NCI-H1092 treated with DMSO at 0.1 percent for 48 hours (cell line): Measurements from ENCODE around the gene ZNF264.
A peak's percentile ranks its signal among the peaks of the same experiment; 100 is the strongest.
"Not testable (repeated sequence)": the region's sequence is repeated elsewhere in the genome, so short reads cannot be mapped to it uniquely, and the experiment has no call there.

ENCODE experiments used
- DNase-seq: peaks from one replicate; lab custom pipeline; 2025; lab: John Stamatoyannopoulos, UW

Gene ZNF264

GRCh38 chr19:57191141-57192076 is at the start of gene ZNF264:
Gene ZNF264 (plus strand): TSS chr19:57191500. CDS start chr19:57191914, 414 bp downstream.
- DNase-seq, result peak; percentile 79

DNA sequence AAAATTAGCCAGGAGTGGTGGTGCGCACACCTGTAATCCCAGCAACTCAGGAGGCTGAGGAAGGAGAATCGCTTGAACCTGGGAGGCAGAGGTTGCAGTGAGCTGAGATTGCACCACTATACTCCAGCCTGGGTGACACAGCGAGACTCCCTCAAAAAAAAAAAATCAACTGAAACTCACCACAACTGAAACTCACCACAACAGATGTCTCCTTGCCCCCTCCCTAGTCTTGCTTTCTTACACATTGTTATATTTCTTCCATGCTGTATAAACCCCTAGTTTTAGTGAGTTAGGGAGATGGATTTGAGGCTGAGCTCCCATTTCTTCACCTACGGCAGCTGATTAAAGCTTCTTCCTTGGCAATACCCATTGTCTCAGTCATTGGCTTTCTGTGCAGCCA is 49.6 kb upstream of the ZNF264 start:
- DNase-seq, result no peak

GRCh38 chr19:57152921-57153320 is 38.4 kb upstream of the ZNF264 start:
- DNase-seq, result no peak

GRCh38 chr19:57161985-57162539 is 29.2 kb upstream of the ZNF264 start:
- DNase-seq, result no peak

DNA sequence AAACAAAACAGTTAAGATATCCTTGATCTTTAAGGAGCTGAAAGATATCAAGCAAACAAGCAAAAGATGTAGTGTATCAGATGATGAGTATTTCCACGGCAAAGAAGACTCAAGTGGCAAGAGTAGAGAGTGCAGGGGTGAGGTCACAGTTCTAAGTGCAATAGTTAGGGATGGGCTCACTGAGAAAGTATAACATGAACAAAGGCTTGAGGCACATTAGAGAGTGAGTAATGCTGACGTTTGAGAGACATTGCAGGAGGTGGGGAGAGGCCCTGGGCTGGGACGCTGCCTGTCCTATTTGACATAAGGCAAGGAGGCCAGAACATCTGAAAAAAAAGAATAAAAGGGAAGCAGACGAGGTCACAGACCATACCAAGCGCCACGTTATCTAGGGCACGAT is 25.5 kb upstream of the ZNF264 start:
- no peak for DNase-seq

DNA sequence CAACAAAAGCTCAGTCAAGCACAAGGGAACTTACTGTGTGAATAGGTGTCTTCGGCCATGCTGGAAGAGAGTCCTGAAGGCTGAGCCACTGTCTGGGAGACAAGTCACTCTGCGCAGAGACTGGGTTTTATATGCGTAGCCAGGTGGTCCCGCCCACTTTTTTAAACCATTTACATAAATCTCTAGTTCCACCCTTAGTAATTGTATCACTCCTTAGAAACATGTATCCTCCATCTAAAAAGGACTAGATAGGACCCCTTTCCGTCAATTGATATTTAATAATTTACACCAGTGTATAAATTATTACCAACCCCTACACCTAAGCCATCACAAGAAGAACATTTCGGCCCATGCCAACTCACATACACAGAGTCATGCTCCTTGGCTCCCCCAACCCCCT is 23.9 kb upstream of the ZNF264 start, which contains the start of gene DUXA:
Gene DUXA (minus strand): TSS at position 101 of the 400 bp plus-strand sequence. CDS start 42 bp downstream, at position 59.
- DNase-seq, result no peak

GRCh38 chr19:57171551-57172081 is 19.7 kb upstream of the ZNF264 start:
- no peak for DNase-seq

DNA sequence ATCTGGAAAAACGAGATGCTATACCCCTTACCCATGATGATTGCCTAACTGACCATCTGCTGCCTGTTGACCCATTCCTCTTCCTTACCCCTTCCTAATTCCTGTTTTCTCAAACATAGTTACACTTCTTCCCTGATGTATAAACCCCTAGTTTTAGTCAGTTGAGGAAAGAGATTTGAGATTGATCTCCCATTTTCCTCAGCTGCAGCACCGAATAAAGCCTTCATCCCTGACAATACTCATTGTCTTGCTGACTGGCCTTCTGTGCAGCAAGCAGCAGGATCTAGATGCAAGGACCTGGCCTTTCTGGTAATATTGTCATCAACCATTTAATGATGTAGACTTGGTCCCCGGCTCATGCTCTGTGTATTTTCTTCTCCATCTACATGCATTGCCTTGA is 999 bp upstream of the ZNF264 start:
- DNase-seq, result no peak

GRCh38 chr19:57192077-57192420 is 749 bp downstream of the ZNF264 start:
- peak; percentile 1 for DNase-seq

- no peak for DNase-seq
These were observed 1.7 kb downstream of the ZNF264 start for GRCh38 chr19:57192993-57193392.

DNA sequence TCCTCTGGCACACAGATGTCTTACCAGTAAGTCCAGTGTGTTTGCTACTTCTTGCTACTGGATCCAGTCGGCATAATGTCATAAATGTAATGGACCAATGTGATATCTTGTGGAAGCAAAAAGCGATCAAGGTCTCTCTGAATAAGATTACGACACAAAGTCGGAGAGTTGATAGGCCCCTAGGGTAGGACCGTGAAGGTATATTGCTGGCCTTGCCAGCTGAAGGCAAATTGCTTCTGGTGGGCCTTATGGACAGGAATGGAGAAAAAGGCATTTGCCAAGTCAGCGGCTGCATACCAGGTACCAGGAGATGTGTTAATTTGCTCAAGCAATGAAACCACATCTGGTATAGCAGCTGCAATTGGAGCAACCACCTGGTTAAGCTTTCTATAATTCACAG is 6.6 kb downstream of the ZNF264 start:
- DNase-seq, result not testable (repeated sequence)

DNA sequence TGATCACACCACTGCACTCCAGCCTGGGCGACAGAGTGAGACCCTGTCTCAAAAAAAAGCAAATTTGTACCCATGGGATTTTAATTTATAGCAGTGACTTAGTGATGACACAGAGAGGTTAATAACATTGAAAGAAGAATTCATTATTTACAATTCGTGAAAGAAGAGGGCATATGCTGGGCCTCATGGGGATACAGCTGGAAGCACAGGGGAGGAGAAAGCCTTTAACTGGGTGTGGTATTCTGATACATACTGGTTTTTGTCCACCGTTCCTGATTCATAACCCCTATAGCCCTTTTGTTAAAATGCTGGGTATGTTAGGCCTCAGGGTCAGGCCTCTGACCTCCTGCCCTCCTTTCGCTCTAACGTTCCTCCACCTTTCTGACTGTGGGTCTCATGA is 10.9 kb downstream of the ZNF264 start:
- DNase-seq, result no peak

- no peak for DNase-seq
These were observed 19.1 kb downstream of the ZNF264 start for GRCh38 chr19:57210381-57210780.

DNA sequence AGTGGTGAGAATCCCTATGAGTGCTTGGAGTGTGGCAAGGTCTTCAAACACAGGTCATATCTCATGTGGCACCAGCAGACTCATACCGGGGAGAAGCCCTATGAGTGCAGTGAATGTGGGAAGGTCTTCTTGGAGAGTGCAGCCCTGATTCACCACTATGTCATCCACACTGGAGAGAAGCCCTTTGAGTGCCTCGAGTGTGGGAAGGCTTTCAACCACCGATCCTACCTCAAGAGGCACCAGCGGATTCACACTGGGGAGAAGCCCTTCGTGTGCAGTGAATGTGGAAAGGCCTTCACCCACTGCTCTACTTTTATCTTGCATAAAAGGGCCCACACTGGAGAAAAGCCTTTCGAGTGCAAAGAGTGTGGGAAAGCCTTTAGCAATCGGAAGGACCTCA is 20.8 kb downstream of the ZNF264 start:
- no peak for DNase-seq

- no peak for DNase-seq
These were observed 36.2 kb downstream of the ZNF264 start for GRCh38 chr19:57227502-57227901.

DNA sequence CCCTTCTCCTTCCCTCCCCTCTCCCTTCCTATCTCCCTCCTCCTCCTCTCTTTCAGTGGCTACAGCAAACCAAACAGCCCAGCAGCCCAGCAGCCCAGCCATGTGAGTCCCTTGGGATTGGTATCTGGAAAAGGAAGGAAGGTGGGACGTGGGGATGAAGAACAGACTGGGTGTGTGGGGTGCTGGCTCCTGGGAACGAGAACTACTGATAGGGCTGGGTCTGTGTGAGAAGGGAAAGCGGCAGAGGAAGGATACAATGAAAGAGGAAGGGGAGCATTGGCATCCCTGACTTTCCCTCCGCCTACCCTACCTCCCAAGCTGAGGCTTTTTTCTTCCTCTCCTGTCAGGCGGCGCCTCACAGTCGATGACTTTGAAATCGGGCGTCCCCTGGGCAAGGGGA is 40.4 kb downstream of the ZNF264 start:
- no peak for DNase-seq

- no peak for DNase-seq
These were observed 41.9 kb downstream of the ZNF264 start for GRCh38 chr19:57233207-57233606.

GRCh38 chr19:57239982-57240310 is 48.6 kb downstream of the ZNF264 start:
- DNase-seq, result no peak

GRCh38 chr19:57240311-57241090 is 49.2 kb downstream of the ZNF264 start, which contains the start of gene ZNF805:
Gene ZNF805 (plus strand): TSS chr19:57240632. CDS start chr19:57240892, 260 bp downstream.
- DNase-seq, result peak; percentile 84

DNA sequence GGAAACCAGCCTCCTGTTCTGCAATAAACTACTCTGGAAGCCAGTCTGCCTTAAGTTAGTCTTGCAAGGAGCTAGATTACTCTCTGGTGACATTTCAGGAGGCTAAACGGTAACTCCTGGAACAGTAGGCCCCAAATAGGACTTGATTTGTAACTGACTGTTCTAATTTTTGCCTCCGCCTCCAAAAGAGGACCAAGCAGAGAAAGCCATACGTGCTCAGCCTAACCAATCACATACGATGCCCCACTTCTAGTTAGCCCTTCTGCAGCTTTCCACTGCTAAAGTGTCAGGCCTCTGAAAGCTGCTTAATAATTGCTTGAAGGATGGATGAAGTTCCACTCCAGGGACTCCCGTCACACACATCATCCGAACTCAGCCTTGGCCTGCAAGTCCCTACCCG is 49.9 kb downstream of the ZNF264 start:
- DNase-seq, result no peak

GRCh38 chr19:57242821-57243220 is 51.5 kb downstream of the ZNF264 start:
- no peak for DNase-seq

DNA sequence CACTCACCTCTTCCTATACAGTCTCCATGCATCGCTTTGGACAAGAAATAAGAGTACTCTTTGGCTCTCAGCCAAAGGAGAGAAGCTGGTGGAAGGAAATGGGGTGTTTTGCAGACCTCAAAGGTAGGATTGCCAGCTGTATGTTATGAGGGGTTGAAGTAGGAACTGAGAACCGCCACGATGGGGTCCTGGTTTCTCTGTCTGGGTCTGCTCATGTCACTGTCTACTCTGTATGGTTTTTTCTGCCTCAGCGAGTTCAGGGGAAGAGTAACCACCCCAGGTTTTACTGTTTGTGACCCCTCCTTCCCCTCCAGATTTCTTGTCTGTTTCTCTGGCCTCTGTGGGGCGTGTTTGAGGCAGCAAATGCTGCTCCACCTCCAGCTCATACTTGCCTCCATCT is 53.2 kb downstream of the ZNF264 start:
- no peak for DNase-seq
